ENCODE data around the gene MRAS. TPM values are rescaled to one million over a fixed set of nuclear protein-coding genes. Genes with fewer than 3 reads are reported as not detected.

MRAS gene
- total and polyA plus RNA-seq, 4 donors: 12.6 to 28.7 (median 22.3) TPM

DNA sequence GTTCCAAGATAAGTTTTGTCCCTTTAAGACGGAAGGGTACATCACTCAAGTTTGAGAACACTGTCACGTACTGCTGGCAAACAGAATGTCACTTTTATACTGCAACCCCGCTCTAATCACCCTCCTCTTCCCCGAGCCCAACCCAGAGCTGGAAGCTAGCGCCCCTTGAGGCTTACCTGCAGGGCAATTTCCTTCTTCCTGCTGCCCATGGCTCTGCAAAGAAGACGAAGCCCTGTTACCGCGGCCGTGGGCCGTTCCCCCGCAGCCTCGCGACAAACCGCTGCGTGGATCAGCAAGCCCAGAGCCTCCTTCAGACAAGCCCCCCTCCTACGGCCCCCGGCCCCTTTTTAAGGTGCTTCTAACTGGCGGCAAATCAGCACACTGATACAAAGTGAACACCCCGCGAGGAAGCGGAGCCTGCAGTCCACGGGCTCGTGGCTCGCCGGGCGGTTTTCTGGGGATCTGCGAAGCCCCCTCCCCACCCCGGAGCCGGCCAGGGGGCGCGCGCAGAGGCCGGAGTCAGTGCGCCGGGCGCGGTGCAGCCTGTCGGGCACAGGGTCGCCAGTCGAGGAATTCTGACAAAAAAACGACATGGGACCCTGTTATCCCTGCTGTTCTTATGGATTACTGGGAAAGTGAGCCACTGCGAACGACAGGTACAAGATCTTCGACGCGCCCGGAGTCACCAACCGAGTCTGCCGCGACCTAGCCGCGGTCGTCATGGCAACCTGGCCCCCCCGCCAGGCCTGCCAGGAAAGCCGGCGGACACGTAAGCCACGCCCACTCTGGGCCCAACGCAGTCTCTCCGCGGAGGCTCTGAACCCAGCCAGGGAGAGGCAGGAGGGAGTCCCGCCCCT, 19.0 kb upstream of the MRAS start, which contains the start of gene NME9:
Gene NME9, minus strand, starts transcription at position 725 of the 857 bp plus-strand sequence. Its CDS starts 516 bp downstream, at position 209.
- Histone ChIP-seq H3K4me3 (peak within 1 kb of the TSS; percentile 52), H3K9me3 (ENCODE audit: control insufficient read depth in 4 of 4, insufficient read depth in 3 of 4, low read length in 3 of 4) (no peaks in the 10 kb centered on the region), H3K27ac (ENCODE audit: low read depth in 1 of 2, low read length in 1 of 2) (peak within 1 kb of the TSS in 1 of 2 donors; percentile 63), H3K4me1 (ENCODE audit: control insufficient read depth in 5 of 5, insufficient read depth in 5 of 5, low read length in 5 of 5) (peaks cover 0 to 14% (median 6%) of the 10 kb centered on the region in 5 donors), H3K36me3 (ENCODE audit: control insufficient read depth in 4 of 4, insufficient read depth in 4 of 4, low read length in 4 of 4) (no peaks in the 10 kb centered on the region), H3K27me3 (ENCODE audit: control insufficient read depth in 3 of 3, insufficient read depth in 3 of 3, low read length in 2 of 3) (no peaks in the 10 kb centered on the region), H3K9ac (ENCODE audit: insufficient read depth in 1 of 2, low read length in 2 of 2) (peak within 1 kb of the TSS; percentile 26 to 38)
- TF ChIP-seq, protein P1, sequence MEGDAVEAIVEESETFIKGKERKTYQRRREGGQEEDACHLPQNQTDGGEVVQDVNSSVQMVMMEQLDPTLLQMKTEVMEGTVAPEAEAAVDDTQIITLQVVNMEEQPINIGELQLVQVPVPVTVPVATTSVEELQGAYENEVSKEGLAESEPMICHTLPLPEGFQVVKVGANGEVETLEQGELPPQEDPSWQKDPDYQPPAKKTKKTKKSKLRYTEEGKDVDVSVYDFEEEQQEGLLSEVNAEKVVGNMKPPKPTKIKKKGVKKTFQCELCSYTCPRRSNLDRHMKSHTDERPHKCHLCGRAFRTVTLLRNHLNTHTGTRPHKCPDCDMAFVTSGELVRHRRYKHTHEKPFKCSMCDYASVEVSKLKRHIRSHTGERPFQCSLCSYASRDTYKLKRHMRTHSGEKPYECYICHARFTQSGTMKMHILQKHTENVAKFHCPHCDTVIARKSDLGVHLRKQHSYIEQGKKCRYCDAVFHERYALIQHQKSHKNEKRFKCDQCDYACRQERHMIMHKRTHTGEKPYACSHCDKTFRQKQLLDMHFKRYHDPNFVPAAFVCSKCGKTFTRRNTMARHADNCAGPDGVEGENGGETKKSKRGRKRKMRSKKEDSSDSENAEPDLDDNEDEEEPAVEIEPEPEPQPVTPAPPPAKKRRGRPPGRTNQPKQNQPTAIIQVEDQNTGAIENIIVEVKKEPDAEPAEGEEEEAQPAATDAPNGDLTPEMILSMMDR (IDR thresholded peaks at IDR 0.05; ENCODE audit: control extremely low read depth, extremely low read depth): peak; percentile 46
- DNase-seq (peak; percentile 87 to 91 (median 89)), ATAC-seq (ENCODE audit: insufficient read depth, low FRiP score) (peak; percentile 94)
- 0 to 1% methylated on average over 61 to 62 of the region's 62 CpGs for WGBS, 2 donors

DNA sequence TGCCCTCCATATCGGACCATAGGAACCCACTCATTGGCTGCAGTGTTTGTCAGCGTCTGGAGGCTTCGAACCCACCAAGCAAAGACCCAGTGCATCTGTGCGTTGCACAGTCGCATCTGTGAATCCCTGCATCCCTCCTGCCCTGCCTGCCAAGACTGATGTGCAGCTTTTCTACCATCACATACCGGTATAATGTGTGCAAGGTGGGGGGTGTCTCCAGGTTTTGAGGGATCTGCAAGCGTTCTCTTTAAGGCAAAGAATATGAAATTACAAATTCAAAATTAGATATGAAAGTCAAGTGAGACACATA, 18.4 kb upstream of the MRAS start:
- Histone ChIP-seq H3K9ac (ENCODE audit: insufficient read depth in 1 of 2, low read length in 2 of 2) (no peak overlapping the region), H3K4me1 (ENCODE audit: control insufficient read depth in 5 of 5, insufficient read depth in 5 of 5, low read length in 5 of 5) (peaks cover 0 to 14% (median 6%) of the 10 kb centered on the region in 5 donors), H3K36me3 (ENCODE audit: control insufficient read depth in 4 of 4, insufficient read depth in 4 of 4, low read length in 4 of 4) (no peaks in the 10 kb centered on the region), H3K9me3 (ENCODE audit: control insufficient read depth in 4 of 4, insufficient read depth in 3 of 4, low read length in 3 of 4) (no peaks in the 10 kb centered on the region), H3K27ac (ENCODE audit: low read depth in 1 of 2, low read length in 1 of 2) (peak overlapping the region in 1 of 2 donors; percentile 63), H3K27me3 (ENCODE audit: control insufficient read depth in 3 of 3, insufficient read depth in 3 of 3, low read length in 2 of 3) (no peaks in the 10 kb centered on the region), H3K4me3 (peak overlapping the region; percentile 52)
- DNase-seq: no peak
- 9 to 11% methylated on average over 7 of the region's 7 CpGs for WGBS, 2 donors
- ATAC-seq (ENCODE audit: insufficient read depth, low FRiP score): no peak
- TF ChIP-seq, protein P1 (IDR thresholded peaks at IDR 0.05; ENCODE audit: control extremely low read depth, extremely low read depth): no peak

DNA sequence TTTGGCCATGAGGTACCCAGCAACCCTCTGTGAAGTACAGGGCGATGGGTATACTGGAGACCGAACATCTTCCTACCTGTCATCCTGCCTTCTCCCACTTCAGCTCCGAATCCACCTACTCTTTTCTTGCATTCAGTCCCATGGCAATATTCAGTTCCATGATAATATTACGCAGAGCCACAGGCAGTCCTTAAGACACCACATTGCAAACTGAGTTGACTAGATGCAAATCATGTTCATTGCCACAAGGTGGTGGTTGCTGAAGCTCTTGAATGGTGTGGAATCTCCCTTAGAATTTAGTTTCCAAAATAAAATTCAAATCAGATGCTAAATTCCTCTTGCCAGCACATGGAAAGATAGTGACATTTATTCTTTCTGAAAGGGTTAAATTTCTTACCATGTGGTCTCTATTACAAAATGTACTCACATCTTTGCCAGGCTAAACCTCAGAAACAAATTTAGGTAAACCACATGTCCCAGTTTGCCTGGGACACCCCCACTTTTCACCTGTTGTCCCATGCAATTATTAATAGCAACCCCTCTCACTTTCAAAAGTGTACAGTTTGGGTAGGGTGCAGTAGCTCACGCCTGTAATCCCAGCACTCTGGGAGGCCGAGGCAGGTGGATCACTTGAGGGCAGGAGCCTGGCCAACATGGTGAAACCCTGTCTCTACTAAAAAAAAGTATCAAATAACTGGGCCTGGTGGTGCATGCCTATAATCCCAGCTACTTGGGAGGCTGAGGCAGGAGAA, 17.1 kb upstream of the MRAS start:
- Histone ChIP-seq H3K27me3 (ENCODE audit: control insufficient read depth in 3 of 3, insufficient read depth in 3 of 3, low read length in 2 of 3) (no peaks in the 10 kb centered on the region), H3K9ac (ENCODE audit: insufficient read depth in 1 of 2, low read length in 2 of 2) (no peak overlapping the region), H3K36me3 (ENCODE audit: control insufficient read depth in 4 of 4, insufficient read depth in 4 of 4, low read length in 4 of 4) (no peaks in the 10 kb centered on the region), H3K9me3 (ENCODE audit: control insufficient read depth in 4 of 4, insufficient read depth in 3 of 4, low read length in 3 of 4) (no peaks in the 10 kb centered on the region), H3K27ac (ENCODE audit: low read depth in 1 of 2, low read length in 1 of 2) (no peak overlapping the region), H3K4me1 (ENCODE audit: control insufficient read depth in 5 of 5, insufficient read depth in 5 of 5, low read length in 5 of 5) (peaks cover 0 to 14% (median 6%) of the 10 kb centered on the region in 5 donors), H3K4me3 (no peak overlapping the region)
- 91 to 95% methylated on average over 6 of the region's 6 CpGs for WGBS, 2 donors
- TF ChIP-seq, protein P1 (IDR thresholded peaks at IDR 0.05; ENCODE audit: control extremely low read depth, extremely low read depth): no peak
- ATAC-seq (ENCODE audit: insufficient read depth, low FRiP score) (no peak), DNase-seq (no peak)
